ENCODE data around the gene IQGAP1. TPM values are rescaled to one million over a fixed set of nuclear protein-coding genes. Genes with fewer than 3 reads are reported as not detected.

Gene IQGAP1
- total and polyA plus RNA-seq, 7 donors, result 31.1 to 72.2 (median 44.1) TPM

- Histone ChIP-seq H3K4me1 (peaks cover 84% of the 10 kb centered on the region), H3K9me3 (no peaks in the 10 kb centered on the region), H3K27me3 (ENCODE audit: insufficient read depth in 3 of 3, low read length in 2 of 3) (no peaks in the 10 kb centered on the region), H3K4me3 (no peak overlapping the region), H3K27ac (peak overlapping the region; percentile 87), H3K36me3 (ENCODE audit: insufficient read depth in 1 of 2, low read depth in 1 of 2) (peaks cover 0 to 6% of the 10 kb centered on the region in 2 donors)
- 60 to 75% (median 69%) methylated on average over 3 of the region's 3 CpGs for WGBS, 3 donors
- TF ChIP-seq, protein P1, sequence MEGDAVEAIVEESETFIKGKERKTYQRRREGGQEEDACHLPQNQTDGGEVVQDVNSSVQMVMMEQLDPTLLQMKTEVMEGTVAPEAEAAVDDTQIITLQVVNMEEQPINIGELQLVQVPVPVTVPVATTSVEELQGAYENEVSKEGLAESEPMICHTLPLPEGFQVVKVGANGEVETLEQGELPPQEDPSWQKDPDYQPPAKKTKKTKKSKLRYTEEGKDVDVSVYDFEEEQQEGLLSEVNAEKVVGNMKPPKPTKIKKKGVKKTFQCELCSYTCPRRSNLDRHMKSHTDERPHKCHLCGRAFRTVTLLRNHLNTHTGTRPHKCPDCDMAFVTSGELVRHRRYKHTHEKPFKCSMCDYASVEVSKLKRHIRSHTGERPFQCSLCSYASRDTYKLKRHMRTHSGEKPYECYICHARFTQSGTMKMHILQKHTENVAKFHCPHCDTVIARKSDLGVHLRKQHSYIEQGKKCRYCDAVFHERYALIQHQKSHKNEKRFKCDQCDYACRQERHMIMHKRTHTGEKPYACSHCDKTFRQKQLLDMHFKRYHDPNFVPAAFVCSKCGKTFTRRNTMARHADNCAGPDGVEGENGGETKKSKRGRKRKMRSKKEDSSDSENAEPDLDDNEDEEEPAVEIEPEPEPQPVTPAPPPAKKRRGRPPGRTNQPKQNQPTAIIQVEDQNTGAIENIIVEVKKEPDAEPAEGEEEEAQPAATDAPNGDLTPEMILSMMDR (IDR thresholded peaks at IDR 0.05), result no peak
- DNase-seq (no peak), ATAC-seq (no peak)
- intact Hi-C loops (cut with DNase I), result loop anchor here in 1 of 2 donors (5.0 kb wide), 1 partner anchor 34 kb away; the partner anchor contains the start of gene IQGAP1
Observed at GRCh38 chr15:90421527-90421926, 33.5 kb downstream of the IQGAP1 start.

DNA sequence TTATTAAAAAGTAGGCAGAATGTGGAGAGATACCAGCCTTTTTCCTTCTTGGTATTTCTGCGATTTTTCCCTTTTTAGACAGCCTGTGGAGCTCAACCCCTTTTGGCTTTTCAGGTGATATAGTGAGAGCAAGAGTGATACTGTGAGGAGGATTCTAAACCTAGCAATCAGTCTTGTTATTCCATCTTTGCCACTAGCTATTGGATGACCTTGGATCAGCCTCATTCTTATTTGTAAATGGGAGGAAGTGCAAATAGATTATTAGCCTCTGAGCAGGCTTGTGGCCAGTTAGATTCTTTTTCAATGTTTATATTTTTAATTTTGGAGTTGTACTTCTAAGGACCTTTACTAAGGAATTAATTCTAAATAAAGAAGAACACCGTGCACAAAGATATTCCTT, 34.0 kb downstream of the IQGAP1 start:
- no peak for ATAC-seq
- H3K27me3 ChIP-seq (ENCODE audit: insufficient read depth in 3 of 3, low read length in 2 of 3), result no peaks in the 10 kb centered on the region
- H3K4me1 ChIP-seq, result peaks cover 84% of the 10 kb centered on the region
- peaks cover 2 to 11% of the 10 kb centered on the region in 2 donors for H3K36me3 ChIP-seq (ENCODE audit: insufficient read depth in 1 of 2, low read depth in 1 of 2)
- H3K27ac ChIP-seq, result peak overlapping the region; percentile 87
- DNase-seq, result no peak
- H3K4me3 ChIP-seq, result no peak overlapping the region
- TF ChIP-seq, protein P1 (IDR thresholded peaks at IDR 0.05), result no peak
- no peaks in the 10 kb centered on the region for H3K9me3 ChIP-seq
- intact Hi-C loops (cut with DNase I), result loop anchor here in 1 of 2 donors (5.0 kb wide), 1 partner anchor 35 kb away; the partner anchor contains the start of gene IQGAP1
- 55 to 57% (median 56%) methylated on average over 2 of the region's 2 CpGs for WGBS, 3 donors

DNA sequence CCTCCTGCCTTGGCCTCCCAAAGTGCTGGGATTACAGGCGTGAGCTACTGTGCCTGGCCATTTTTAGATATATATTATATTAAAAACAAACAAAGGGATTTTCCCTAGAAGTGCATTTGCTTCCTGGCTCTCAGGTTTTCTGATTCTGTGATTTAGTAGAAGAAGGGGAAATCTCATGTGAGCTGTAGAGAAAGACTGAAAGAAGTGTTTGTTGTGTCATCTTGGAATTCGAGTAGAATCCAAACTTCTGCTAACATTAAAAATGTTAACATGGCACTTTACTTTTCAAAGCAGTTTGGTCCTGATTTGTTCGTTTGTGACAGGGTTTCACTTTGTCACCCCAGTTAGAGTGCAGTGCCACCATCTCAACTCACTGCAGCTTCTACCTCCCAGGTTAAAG, 34.9 kb downstream of the IQGAP1 start:
- Histone ChIP-seq H3K4me3 (no peak overlapping the region), H3K27ac (peak overlapping the region; percentile 52), H3K27me3 (ENCODE audit: insufficient read depth in 3 of 3, low read length in 2 of 3) (no peaks in the 10 kb centered on the region), H3K36me3 (ENCODE audit: insufficient read depth in 1 of 2, low read depth in 1 of 2) (peaks cover 4 to 18% of the 10 kb centered on the region in 2 donors), H3K4me1 (peaks cover 82% of the 10 kb centered on the region), H3K9me3 (no peaks in the 10 kb centered on the region)
- ATAC-seq (no peak), DNase-seq (no peak)
- WGBS, 3 donors, result 67 to 84% (median 70%) methylated on average over 3 of the region's 3 CpGs
- intact Hi-C loops (cut with DNase I), result loop anchor here in 1 of 2 donors (5.0 kb wide), 1 partner anchor 36 kb away; the partner anchor contains the start of gene IQGAP1
- TF ChIP-seq, protein P1 (IDR thresholded peaks at IDR 0.05), result no peak

DNA sequence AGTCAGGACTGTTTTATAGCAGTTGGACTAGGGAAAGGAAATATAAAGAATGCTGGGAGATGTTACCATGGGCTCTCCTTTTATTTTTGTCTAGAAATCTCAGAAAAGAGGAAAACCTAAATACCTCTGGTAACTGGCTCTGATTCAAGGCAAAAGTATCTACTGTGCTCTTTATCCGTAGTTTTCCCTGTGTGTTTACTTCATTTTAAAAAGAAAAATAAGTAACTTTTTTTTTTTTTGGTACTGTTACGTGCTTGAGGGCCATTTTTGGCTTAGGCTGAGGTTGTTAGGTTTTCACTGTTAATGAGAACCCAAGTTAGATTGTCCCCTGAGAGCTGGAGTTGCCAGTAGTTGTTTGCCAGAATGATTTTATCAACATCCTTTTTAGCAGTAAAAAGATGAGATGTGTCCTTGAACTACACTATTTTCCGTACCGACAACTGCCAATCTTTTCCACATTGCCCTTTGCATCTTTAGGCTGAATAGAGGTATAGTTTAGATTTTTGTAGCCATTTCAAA, 35.8 kb downstream of the IQGAP1 start:
- Histone ChIP-seq H3K27ac (peak overlapping the region; percentile 52), H3K27me3 (ENCODE audit: insufficient read depth in 3 of 3, low read length in 2 of 3) (no peaks in the 10 kb centered on the region), H3K36me3 (ENCODE audit: insufficient read depth in 1 of 2, low read depth in 1 of 2) (peaks cover 4 to 27% of the 10 kb centered on the region in 2 donors), H3K4me1 (peaks cover 73% of the 10 kb centered on the region), H3K4me3 (peak overlapping the region; percentile 25), H3K9me3 (no peaks in the 10 kb centered on the region)
- intact Hi-C loops (cut with DNase I), result loop anchor here in 1 of 2 donors (5.0 kb wide), 1 partner anchor 37 kb away; the partner anchor contains the start of gene IQGAP1
- no peak for DNase-seq
- ATAC-seq, result no peak
- TF ChIP-seq, protein P1 (IDR thresholded peaks at IDR 0.05), result no peak
- 42 to 52% (median 49%) methylated on average over 4 of the region's 4 CpGs for WGBS, 3 donors

Measured in psoas muscle (tissue), 8 donors.